Retinal pigment epithelial cell (primary cell): ENCODE results near the gene TICAM1.
A peak's percentile ranks its signal among the peaks of the same experiment; 100 is the strongest.
"Not testable (repeated sequence)": the region's sequence is repeated elsewhere in the genome, so short reads cannot be mapped to it uniquely, and the experiment has no call there.

Experiments
- DNase-seq: peaks from one replicate; pipeline ENCODE4 v3.0.0-alpha.2; 2010; ENCODE audit warnings: low read depth
- H3K4me3 ChIP-seq: 2 replicates; pipeline ENCODE4 v1.5.1; 2011; ENCODE audit warnings: mild to moderate bottlenecking, low read length, control low read depth, moderate library complexity
- CTCF ChIP-seq: conservative IDR thresholded peaks from 2 replicates; pipeline ENCODE4 v1.5.1; 2011; ENCODE audit warnings: low read depth, low read length, control low read depth, inconsistent platforms

The TICAM1 gene

GRCh38 chr19:4870025-4870700 lies 38.7 kb upstream of the TICAM1 start:
- TF ChIP-seq CTCF = no peak
- H3K4me3 ChIP-seq = no peak overlapping the region
- DNase-seq = peak; percentile 40

- H3K4me3 ChIP-seq = no peak overlapping the region
- DNase-seq = no peak
- no peak for TF ChIP-seq CTCF
Observed at GRCh38 chr19:4868286-4868834, 36.8 kb upstream of the TICAM1 start.

GRCh38 chr19:4867534-4868285 lies 36.2 kb upstream of the TICAM1 start, which contains the start of gene PLIN3:
TSS of gene PLIN3 (minus strand) at chr19:4867667. CDS start at chr19:4861394, 6,273 bp downstream.
- no peak for TF ChIP-seq CTCF
- peak within 1 kb of the TSS; percentile 86 for H3K4me3 ChIP-seq
- DNase-seq = peak; percentile 63

- H3K4me3 ChIP-seq = peak overlapping the region; percentile 86
- no peak for DNase-seq
- no peak for TF ChIP-seq CTCF
Observed at GRCh38 chr19:4866595-4867424, 35.3 kb upstream of the TICAM1 start.

- H3K4me3 ChIP-seq = no peak overlapping the region
- no peak for DNase-seq
- no peak for TF ChIP-seq CTCF
Observed at GRCh38 chr19:4861147-4861546, 29.6 kb upstream of the TICAM1 start.

- H3K4me3 ChIP-seq = no peak overlapping the region
- no peak for TF ChIP-seq CTCF
- no peak for DNase-seq
Observed at GRCh38 chr19:4859697-4860096, 28.2 kb upstream of the TICAM1 start.

- not testable (repeated sequence) for DNase-seq, H3K4me3 ChIP-seq
Observed at GRCh38 chr19:4856468-4856867, 25.0 kb upstream of the TICAM1 start.

GRCh38 chr19:4853506-4853905 lies 22.0 kb upstream of the TICAM1 start:
- DNase-seq = not testable (repeated sequence)

More at GRCh38 chr19:4853506-4853905, 22.0 kb upstream of the TICAM1 start:
- H3K4me3 ChIP-seq = not testable (repeated sequence)
